ENCODE results near the gene CHST15.
"Not testable (repeated sequence)": the region's sequence is repeated elsewhere in the genome, so short reads cannot be mapped to it uniquely, and the experiment has no call there.

CHST15 gene

GRCh38 chr10:124124123-124124768 is 30.8 kb upstream of the CHST15 start:
- no peak for DNase-seq

DNA sequence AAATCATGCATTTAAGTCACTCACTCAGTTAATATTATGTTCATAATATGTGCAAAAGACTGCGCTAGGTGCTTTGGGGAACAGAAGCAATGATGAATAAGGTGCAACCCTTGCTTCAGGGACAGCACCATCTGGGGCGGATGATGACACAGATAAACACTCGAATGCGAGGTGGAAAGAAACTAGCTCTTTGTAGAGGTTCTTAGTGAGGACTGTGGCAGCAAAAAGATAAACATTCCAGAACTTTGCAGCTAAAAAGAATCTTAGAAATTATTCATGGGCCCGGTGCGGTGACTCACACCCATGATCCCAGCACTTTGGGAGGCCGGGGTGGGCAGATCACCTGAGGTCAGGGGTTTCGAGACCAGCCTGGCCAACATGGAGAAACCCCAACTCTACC is 29.8 kb upstream of the CHST15 start:
- no peak for DNase-seq

GRCh38 chr10:124122211-124122610 is 28.8 kb upstream of the CHST15 start:
- no peak for DNase-seq

DNA sequence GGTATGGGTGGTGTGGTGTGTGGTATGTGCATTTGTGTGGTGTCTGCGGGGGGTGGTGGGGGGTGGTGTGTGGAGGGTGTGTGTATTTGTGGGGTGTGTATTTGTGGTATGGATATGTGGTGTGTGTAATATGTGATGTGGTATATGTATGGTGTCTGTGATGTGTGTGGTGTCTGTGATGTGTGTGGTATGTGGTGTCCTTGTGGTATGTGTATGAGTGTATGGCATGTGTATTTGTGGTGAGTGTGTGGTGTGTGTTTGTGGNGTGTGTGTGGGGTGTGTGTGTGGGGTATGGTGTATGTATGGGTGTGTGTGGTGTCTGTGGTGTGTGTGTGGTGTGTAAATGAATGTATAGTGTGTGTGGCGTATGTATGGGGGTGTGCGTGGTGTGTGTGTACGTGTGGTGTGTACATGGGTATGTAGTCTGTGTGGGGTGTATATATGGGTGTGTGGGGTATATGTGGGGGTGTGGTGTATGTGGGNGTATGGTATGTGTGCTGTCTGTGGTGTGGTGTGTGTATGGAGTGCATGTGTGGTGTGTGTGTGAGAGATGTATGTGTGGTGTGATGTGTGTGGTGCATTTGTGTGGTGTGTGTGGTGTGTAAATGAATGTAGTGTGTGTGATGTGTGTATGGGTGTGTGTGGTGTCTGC is 27.1 kb upstream of the CHST15 start:
- DNase-seq, result no peak

- DNase-seq, result no peak
Measured at GRCh38 chr10:124119946-124120345, 26.5 kb upstream of the CHST15 start.

- DNase-seq, result no peak
Measured at GRCh38 chr10:124119216-124119615, 25.8 kb upstream of the CHST15 start.

DNA sequence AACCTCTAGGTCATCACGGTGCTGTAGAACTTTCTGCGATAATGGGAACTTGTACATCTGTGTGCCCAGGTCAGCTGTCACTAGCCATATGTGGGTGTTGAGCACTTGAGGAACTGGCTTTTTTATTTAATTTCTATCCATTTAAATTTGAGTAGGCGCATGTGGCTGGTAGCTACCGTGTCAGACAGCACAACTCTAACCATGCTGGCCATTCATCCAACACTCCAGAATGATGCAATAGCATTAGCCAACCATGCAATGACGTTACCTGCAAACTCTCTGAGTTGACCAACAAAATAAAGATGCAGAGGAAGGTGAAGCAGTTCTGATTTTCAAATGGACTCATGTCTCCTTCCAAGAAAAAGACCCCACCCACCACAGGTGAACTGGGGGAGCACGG is 24.4 kb upstream of the CHST15 start:
- DNase-seq, result no peak

DNA sequence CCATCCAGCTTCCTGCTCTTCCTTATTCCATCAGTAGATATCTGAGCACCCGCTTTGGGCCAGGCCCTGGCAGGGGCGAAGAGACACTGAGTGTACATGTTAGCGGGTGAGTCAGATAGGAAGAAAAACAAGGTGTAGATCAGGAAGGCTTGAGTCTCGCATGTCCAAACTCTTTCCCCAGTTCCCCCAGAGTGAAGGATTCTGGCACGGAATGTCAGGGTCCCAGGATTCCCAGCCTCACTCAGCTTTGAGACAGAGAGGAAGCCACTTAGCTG is 24.1 kb upstream of the CHST15 start:
- DNase-seq, result no peak

DNA sequence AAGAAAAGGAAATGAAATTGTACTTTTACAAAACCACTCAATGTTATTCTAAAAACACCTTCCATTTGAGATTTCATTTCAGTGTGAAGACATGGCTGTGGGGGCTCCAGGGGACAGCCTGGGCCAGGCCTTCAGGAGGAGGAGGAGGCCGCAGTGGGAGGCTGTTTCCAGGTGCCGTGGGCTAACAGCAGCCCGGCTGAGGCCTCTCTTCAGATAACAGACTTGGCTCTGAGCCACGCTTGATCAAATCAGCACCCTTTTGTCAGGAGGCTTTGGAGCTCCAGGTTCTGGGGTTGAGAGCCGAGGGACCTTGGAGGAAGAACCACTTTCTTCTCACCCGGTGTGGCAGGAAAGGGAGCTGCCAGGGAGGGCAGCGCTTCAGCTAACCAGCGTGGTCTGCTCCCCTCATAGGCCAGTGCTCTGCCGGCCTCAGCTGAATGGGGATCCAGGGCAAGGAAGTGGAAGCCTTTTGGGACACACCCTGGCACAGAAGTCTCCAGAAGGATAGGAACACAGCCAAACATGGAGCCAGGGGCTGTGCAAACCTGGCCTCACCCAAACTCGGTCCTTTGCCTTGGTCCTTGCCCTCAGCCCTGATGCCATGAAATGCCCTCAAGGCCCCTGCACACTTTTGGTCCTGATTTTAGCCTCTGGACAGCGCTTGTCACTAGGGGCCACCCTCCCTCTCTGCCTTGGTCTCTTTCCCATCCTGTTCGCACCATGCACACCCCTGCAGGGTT is 23.5 kb upstream of the CHST15 start:
- DNase-seq, result no peak

GRCh38 chr10:124114696-124115095 is 21.3 kb upstream of the CHST15 start:
- DNase-seq, result no peak

- no peak for DNase-seq
Measured at GRCh38 chr10:124112891-124113580, 19.6 kb upstream of the CHST15 start.

GRCh38 chr10:124110882-124111281 is 17.5 kb upstream of the CHST15 start:
- no peak for DNase-seq

- no peak for DNase-seq
Measured at GRCh38 chr10:124109261-124109660, 15.9 kb upstream of the CHST15 start.

DNA sequence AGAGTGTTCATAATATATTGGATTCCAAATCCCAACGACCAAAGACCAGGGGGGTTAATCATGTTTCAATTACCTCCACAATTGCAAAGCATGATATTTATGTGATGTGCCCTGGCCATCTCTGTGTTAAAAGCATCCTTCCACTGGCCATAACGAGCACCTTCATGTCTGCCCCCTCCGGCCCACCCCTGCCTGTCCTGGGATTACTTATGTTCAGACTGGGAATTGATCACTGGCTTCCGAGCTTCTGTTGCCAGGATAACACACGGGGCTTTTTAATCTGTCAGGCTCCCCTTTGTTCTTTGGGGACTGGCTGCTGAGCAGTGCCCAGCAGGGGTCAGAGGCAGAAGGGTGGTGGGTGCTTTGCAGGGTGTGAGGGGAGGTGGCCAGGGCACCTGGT is 13.7 kb upstream of the CHST15 start:
- no peak for DNase-seq

DNA sequence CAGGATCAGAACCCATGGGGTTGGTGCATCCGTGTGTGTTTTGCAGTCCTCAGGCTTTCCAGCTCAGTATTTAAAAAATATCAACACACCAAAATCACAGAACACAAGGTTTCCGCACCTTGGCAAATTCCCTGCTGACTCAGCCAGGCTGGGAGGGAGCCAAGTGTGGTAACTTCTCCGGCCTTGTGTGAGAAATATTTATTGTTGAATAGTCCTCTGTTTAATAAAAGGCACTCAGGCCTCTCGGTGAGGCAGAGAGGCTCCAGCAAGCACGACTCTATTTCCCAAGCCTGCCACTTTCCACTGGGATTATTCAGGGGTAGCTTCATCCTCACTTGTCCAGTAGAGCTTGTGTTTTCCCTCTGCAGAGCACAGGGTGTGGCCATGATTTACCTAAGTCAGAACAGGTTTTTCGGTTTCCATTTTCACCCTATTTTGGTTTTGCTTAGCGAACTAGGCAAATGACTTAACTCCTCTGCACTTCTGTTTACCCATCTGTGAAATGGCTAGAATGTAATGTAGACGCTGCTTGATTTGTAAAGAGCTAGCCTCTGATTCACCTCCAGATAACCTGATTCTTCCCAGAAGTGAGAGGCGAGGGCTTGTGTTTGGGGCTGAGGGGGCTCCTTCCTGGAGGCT is 13.0 kb upstream of the CHST15 start:
- no peak for DNase-seq

DNA sequence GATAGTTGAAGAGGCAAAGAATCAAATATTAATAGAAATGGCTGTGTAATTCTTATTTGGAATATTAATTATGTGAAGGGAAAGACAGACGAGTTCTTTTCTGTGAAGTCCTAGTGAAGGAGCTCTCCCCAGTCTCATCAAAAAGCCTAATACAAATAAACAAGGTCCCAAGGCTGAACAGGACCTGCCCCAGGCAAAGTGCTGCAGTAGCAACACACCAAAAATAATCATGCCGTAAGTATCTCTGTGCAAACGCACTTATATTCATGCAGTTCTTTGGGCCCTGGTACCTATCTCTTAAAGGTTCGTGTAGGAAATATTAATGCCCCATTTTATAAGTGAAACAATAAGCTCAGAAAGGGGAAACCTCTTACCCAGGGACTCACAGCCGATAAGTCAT is 12.2 kb upstream of the CHST15 start:
- DNase-seq, result no peak

- no peak for DNase-seq
Measured at GRCh38 chr10:124105045-124105444, 11.6 kb upstream of the CHST15 start.

- no peak for DNase-seq
Measured at GRCh38 chr10:124104011-124104627, 10.7 kb upstream of the CHST15 start.

- no peak for DNase-seq
Measured at GRCh38 chr10:124101351-124101750, 8.0 kb upstream of the CHST15 start.

DNA sequence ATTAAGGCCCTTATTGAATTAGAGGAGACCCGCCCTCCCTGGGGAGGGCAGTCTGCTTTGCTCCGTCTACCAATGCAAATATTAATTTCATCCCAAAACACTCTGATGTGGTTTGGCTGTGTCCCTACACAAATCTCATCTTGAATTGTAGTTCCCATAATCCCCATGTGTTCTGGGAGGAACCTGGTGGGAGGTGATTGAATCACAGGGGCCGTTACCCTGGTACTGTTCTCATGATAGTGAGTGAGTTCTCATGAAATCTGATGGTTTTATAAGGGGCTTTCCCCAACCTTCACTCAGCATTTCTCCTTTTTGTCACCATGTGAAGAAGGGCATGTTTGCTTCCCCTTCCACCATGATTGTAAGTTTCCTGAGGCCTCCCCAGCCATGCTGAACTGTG is 7.3 kb upstream of the CHST15 start:
- not testable (repeated sequence) for DNase-seq

DNA sequence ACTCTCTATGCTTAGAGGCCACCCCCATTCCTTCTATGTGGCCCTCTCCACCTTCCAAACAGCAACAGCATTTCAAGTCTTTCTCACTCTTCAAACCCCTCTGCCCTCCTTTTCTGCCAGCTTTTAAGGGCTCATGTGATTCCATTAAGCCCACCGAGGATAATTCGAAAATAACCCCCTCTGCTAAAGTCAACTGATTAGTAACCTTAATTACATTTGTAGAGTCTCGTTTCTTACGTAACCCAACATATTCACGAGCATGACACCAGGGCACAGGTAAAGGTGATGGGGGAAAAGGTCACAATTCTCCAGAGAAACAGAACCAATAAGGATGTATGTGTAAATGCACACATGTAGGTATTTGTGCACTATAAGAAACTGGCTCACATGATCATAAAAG is 6.7 kb upstream of the CHST15 start:
- no peak for DNase-seq

GRCh38 chr10:124099604-124100003 is 6.2 kb upstream of the CHST15 start:
- no peak for DNase-seq

DNA sequence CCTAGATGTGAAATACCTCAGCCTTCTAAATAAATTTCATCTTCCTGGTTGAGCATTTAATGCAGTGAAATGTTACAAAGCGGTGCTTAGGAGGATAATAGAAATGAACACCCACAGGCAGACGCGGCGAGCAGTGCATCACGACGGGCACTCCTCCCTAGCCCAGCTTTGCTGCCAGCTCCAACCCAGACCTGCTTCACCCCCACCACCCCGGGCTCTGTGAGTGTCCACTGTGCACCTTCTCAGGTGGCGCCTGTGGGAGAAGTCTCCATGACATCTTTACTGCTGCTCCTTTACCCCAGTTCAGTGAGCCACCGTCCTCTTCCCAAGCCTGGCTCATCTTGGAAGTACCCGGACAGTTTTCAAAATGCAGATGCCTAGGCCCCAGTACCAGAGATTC is 5.2 kb upstream of the CHST15 start:
- no peak for DNase-seq

Measured in activated naive CD4-positive, alpha-beta T cell (primary cell).